ENCODE results near the gene CCNY.

- TF ChIP-seq CTCF (IDR thresholded peaks at IDR 0.05; ENCODE audit: low read depth, low read length, poor library complexity, severe bottlenecking) (no peak), EZH2phosphoT487 (IDR thresholded peaks at IDR 0.05; ENCODE audit: borderline replicate concordance, low read length) (no peak)
These were observed 239.3 kb downstream of the CCNY start for GRCh38 chr10:35575640-35576039.

Measured in DOHH2 (cell line).